Endothelial cell of umbilical vein (primary cell): ENCODE data around the gene DENR.

Experiments used
- FOS ChIP-seq: IDR thresholded peaks from 2 replicates; pipeline ENCODE4 v1.6.1; 2011; ENCODE audit warnings: mild to moderate bottlenecking, low read length, moderate library complexity, borderline replicate concordance; ENCODE audit not compliant: insufficient read depth
- TF ChIP-seq, protein P1 (sequence below), 2 donors: IDR thresholded peaks; 1 replicate in 1 of 2; 2 replicates in 1 of 2; pipeline ENCODE4 v1.5.1; 2011; ENCODE audit warnings: low read length in 2 of 2, mild to moderate bottlenecking in 2 of 2, moderate library complexity in 2 of 2, control low read depth in 1 of 2, inconsistent platforms in 1 of 2, low read depth in 1 of 2; ENCODE audit not compliant: insufficient read depth in 1 of 2; ENCODE audit errors: extremely low read depth in 1 of 2
- TF ChIP-seq, protein P2 (sequence below): IDR thresholded peaks from 2 replicates; pipeline ENCODE4 v1.6.1; 2011; ENCODE audit not compliant: insufficient read depth, insufficient read length

DNA sequence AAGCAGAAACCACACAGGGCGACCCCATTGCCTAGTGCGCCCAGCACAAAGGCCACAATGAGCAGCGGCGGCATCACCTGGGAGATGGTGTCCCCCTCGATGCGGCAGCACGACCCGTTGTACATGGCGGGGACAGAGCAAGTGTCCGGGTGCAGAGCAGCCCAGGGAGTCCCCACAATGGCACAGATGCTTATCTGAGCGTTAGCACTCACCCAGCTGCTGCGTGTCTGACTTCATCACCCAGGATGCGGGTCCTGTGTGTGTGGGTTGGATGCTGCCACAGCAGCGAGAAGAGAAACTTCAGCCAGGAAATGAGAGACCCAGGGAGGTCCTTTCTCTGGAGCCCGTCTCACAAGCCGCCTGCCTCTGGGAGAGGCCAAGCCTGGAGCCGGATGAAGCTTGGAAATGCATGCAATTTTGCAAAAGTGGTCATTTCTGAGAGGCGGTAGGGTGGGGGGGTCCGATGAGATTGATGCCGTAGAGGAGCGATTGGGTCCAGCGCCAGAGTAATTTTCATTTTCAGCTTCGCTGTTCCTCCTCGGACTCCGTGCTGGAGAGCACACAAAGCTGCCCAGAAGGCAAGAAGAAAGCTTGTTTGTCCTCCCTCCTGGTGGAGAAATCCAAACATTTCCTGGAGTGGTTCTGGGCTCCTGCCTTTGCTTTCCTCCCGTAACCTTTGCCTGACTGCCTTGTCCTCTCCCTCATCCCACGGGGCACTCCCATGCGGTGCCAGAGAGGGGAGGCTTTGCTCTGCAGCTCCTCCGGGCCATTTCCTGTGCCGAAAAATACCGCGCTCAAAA lies 22.2 kb upstream of the DENR start, which contains the start of gene HCAR1:
- TF ChIP-seq, protein P1, sequence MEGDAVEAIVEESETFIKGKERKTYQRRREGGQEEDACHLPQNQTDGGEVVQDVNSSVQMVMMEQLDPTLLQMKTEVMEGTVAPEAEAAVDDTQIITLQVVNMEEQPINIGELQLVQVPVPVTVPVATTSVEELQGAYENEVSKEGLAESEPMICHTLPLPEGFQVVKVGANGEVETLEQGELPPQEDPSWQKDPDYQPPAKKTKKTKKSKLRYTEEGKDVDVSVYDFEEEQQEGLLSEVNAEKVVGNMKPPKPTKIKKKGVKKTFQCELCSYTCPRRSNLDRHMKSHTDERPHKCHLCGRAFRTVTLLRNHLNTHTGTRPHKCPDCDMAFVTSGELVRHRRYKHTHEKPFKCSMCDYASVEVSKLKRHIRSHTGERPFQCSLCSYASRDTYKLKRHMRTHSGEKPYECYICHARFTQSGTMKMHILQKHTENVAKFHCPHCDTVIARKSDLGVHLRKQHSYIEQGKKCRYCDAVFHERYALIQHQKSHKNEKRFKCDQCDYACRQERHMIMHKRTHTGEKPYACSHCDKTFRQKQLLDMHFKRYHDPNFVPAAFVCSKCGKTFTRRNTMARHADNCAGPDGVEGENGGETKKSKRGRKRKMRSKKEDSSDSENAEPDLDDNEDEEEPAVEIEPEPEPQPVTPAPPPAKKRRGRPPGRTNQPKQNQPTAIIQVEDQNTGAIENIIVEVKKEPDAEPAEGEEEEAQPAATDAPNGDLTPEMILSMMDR (IDR thresholded peaks at IDR 0.05; ENCODE audit: extremely low read depth in 1 of 2, insufficient read depth in 1 of 2, low read depth in 1 of 2, low read length in 2 of 2), result no peak
- no peak for TF ChIP-seq FOS
- TF ChIP-seq, protein P2, sequence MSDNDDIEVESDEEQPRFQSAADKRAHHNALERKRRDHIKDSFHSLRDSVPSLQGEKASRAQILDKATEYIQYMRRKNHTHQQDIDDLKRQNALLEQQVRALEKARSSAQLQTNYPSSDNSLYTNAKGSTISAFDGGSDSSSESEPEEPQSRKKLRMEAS, result no peak
